ENCODE measurements around the gene FAM20A. TPM values are rescaled to one million over a fixed set of nuclear protein-coding genes. Genes with fewer than 3 reads are reported as not detected.
"Not testable (repeated sequence)": the region's sequence is repeated elsewhere in the genome, so short reads cannot be mapped to it uniquely, and the experiment has no call there.

FAM20A gene
- total RNA-seq, 1 donor from 2014 or later = 4.7 TPM

GRCh38 chr17:68519051-68519450 is 82.1 kb downstream of the FAM20A start:
- not testable (repeated sequence) for DNase-seq

DNA sequence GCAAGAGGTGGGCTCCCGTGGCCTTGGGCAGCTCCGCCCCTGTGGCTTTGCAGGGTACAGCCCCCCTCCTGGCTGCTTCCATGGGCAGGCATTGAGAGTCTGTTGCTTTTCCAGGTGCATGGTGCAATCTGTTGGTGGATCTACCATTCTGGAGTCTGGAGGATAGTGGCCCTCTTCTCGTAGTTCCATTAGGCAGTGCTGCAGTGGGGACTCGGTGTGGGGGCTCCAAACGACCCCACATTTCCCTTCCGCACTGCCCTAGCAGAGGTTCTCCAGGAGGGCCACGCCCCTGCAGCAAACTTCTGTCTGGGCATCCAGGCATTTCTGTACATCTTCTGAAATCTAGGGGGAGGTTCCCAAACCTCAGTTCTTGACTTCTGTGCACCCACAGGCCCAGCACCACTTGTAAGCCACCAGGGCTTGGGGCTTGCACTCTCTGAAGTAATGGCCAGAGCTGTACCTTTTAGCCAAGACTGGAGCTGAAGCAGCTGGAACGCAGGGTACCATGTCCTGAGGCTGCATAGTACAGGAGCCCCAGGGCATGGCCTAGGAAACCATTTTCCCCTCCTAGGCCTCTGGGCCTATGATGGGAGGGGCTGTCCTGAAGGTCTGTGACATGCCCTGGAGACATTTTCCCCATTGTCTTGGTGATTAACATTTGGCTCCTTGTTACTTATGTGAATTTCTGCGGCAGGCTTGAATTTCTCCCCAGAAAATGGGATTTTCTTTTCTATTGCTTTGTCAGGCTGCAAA is 82.9 kb downstream of the FAM20A start:
- no peak for DNase-seq

DNA sequence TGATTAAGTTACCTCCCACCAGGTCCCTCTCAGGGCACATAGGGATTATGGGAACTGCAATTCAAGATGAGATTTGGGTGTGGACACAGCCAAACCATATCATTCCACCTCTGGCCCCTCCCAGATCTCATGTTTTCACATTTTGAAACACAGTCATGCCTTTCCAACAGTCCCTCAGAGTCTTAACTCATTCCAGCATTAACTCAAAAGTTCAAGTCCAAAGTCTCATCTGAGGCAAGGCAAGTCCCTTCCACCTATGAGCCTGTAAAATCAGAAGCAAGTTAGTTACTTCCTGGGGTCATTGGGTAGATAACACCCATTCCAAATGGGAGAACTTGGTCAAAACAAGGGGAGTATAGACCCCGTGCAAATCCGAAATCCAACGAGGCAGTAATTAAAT is 83.6 kb downstream of the FAM20A start:
- not testable (repeated sequence) for DNase-seq

- no peak for DNase-seq
Observed at GRCh38 chr17:68516732-68517131, 84.4 kb downstream of the FAM20A start.

- peak; percentile 51 for DNase-seq
Observed at GRCh38 chr17:68514831-68515635, 86.1 kb downstream of the FAM20A start.

GRCh38 chr17:68513932-68514331 is 87.2 kb downstream of the FAM20A start:
- DNase-seq = no peak

GRCh38 chr17:68512960-68513474 is 88.2 kb downstream of the FAM20A start:
- peak; percentile 55 for DNase-seq

DNA sequence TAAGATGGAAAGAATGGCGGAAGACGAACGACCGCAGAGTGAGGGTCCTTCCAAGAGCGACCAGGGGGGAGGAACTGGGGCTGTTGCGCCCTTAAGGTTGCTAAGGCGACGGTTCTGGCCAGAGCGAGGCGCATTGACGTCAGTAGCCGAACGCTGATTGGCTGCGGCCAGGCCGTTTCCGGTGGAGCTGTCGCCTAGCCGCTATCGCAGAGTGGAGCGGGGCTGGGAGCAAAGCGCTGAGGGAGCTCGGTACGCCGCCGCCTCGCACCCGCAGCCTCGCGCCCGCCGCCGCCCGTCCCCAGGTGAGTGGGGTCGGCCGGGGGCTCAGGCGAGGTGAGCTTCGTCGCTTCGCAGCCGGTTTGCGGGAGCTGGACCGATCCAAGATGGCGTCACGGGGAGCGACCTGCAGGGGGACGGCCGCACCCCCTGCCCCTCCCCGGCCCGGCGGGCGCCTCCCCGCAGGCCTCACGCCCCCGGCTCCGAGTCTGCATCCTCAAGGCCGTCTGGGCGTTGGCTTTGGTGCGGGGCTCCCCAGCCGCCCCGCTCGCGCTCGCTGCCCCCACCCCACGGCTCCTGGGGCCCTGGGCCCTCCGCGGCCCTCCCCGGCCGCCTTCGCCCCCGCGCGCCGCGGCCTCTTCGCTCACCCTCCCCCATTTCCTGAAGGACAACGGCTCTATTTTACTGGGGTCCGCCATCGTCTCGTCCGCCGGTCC is 88.8 kb downstream of the FAM20A start, which contains the start of gene PRKAR1A:
Gene PRKAR1A, plus strand, starts transcription at position 184 of the 713 bp plus-strand sequence. CDS start 2,970 bp downstream, outside the sequence.
- DNase-seq = peak; percentile 96

DNA sequence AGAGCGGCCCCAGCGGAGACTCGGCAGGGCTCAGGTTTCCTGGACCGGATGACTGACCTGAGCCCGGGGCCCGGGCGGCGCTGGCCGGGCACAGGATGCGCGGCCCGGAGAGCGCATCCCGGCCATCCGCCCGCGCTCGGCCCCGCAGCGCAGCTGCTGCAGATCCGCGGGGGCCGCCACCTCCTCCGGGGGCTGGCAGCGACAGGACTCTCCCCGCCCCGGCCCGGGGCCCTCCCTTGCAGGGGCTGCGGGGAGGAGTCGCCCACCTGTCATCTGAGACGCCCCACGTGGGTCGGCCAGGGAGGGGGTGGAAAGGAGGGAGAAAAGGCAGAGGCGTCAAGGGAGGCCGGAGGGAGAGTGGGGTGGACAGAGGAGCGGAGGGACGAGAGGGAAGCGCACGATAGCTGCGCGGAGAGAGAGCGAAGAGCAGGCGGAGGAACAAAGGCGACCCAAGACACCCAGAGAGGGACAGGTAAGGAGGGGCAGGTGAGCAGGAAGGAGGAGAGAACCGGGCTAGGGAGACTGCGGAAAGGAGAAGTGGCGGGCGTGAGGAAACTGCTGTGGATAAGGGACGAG is 89.4 kb downstream of the FAM20A start:
- DNase-seq = peak; percentile 75

DNA sequence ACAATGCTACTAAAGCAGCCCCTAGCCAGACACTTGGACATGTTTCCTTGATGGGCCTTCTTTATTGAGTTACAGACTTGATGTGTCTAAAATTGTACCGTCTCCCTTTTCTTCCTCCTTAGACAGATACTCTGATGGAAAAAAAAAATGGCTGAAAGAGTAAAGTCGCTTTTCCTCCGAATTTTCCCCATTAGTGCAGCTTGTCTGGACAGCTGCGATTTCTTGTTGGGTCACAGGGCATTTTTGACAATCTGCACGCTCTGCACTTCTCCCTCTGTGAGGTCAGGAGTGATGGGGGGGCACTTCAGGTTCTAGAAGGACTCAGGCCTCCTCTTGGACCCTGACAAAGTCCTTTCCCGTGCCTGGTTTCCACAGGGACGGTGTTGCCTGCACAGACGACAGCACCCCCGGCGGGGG is 89.9 kb downstream of the FAM20A start:
- DNase-seq = no peak

DNA sequence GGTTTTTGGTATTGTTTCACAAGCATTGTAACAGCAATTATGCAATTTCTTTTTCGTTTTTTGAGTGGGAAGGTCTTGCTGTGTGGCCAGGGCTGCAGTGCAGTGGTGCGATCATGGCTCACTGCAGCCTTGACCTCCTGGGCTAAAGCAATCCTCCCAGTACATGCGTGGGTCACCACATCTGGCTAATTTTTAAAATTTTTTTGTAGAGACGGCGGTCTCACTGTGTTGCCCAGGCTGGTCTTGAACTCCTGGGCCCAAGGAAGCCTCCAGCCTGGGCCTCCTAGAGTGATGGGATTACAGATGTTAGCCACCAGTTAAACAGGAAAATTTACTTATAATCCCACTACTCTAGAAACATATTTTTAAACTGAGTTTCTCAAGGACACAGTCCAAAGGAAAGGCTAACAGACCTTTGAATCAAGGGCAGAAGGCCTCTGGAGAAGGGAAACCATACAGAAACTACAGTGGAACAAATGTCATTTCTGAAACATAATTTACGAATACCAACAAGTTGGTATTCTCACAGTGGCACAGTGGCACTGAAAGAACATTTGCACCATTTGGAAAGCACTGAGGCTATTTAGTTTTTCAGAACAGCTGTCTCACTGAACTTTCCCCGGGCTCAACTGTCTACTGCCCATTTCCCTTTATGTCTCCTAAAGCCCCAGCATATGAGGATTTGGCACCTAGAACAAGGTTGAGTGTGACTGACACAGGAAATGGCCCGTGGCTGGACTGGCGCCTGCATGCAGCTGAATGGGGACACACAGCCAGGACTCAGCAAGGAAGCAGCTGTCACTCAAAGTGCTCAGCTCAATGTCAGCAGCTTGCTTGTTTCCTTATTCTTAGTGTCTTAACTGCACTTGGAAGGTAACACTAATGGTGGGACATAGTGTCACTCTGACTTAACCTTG is 91.8 kb downstream of the FAM20A start:
- peak; percentile 45 for DNase-seq

- DNase-seq = no peak
Observed at GRCh38 chr17:68507576-68507975, 93.6 kb downstream of the FAM20A start.

DNA sequence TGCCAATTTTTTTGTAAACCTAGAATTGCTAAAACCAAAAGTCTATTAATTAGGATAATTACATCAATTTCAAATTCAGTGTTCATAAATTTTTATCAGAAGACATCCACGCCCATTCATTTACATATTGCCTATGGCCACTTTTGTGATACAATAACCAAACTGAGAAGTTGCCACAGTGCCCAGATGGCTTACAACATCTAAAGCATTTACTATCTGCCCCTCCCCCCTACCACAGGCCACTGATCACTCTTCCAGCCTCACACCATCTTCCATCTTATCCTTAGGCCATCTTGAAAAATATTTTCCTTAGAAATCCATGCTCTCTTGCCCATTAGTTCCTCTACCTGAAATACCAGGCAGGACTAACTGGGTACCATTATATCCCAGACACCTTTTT is 95.2 kb downstream of the FAM20A start:
- DNase-seq = no peak

DNA sequence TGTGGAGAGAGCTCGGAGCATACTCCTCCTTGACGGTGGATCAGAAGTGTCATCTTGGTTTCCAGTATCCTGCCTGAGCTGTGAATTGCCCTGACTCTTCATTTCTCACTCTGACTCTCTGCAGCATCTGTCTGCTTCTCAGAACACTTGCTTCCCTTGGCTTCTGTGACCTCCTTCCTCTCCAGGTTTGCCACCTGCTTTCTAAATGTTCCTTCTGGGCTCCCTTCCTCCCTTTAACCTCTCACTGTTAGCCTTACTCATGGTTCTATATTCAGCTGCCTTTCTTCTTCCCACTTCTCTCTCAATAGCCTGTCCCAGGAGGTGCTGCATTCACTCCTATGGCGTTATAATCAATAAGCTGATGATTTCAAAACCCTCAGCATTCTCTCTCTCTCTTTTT is 100.1 kb downstream of the FAM20A start:
- DNase-seq = no peak

- DNase-seq = no peak
Observed at GRCh38 chr17:68499587-68499986, 101.6 kb downstream of the FAM20A start.

DNA sequence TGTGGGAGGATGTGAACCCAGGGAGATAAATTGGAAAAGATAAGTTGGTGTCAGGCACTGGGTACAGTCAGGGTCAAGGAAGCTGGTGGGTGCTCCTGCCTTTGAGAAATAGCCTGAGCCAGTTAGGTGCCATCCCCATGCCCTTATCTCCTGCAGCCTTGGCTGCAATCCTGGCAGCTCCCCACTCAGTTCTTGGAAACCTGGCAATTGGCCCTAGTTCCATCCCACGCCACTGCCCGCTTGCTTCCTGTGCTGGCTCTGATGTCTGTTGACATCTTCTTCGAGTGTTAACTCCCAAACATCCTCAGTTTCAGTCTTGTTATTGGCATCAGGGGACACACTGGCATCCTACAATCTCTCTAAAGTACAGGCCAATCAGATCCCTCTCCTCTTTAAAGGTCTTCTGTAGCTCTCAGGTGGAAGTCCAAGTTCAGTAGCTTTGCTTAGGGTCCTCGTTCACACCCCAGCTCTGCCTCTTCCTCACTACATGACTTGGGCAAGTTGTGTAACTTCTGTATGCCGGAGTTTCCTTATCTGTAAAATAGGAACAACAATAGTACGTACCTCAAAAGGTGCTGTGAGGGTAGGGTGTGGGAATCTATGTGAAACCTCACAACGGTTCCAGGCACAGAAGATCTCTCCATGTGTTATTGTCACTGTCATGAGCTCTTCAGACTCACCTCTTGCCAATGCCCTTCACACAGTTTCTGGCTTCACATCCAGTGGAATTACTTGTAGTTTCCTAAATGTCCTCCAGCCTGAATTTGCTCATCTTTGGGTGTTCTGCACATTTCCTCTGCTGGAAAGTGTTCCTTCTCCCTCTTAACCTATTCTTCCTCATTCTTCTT is 102.5 kb downstream of the FAM20A start:
- no peak for DNase-seq

- no peak for DNase-seq
Observed at GRCh38 chr17:68497885-68498319, 103.3 kb downstream of the FAM20A start.

GRCh38 chr17:68495081-68495480 is 106.1 kb downstream of the FAM20A start:
- DNase-seq = no peak

- DNase-seq = not testable (repeated sequence)
Observed at GRCh38 chr17:68492394-68493054, 108.6 kb downstream of the FAM20A start.
